Stomach (tissue), 9 donors: ENCODE data around the gene WNK2. TPM values are rescaled to one million over a fixed set of nuclear protein-coding genes. Genes with fewer than 3 reads are reported as not detected.

Experiments used
- DNase-seq, 2 donors: peaks; one replicate each; pipeline versions ENCODE4 v3.0.0 to v3.0.0-alpha.2; 2013 to 2019
- H3K27ac ChIP-seq, 5 donors: fragments of 200-600 bp in 4 of 5; sonication (generic) in 4 of 5; one replicate each; pipeline ENCODE4 v1.5.1; 2013 to 2019; ENCODE audit warnings: mild to moderate bottlenecking in 1 of 5, moderate library complexity in 1 of 5
- H3K27me3 ChIP-seq, 3 donors: fragments of 200-600 bp; sonication (generic); one replicate each; pipeline ENCODE4 v1.5.1; 2017 to 2019; ENCODE audit warnings: mixed run types in 1 of 3
- H3K36me3 ChIP-seq, 4 donors: fragments of 200-600 bp; sonication (generic); 1 replicate in 3 of 4; 2 replicates in 1 of 4; pipeline ENCODE4 v1.5.1; 2016 to 2019
- H3K4me1 ChIP-seq, 4 donors: fragments of 200-600 bp; sonication (generic); one replicate each; pipeline ENCODE4 v1.5.1; 2016 to 2019
- H3K4me3 ChIP-seq, 4 donors: fragments of 200-600 bp; sonication (generic) in 3 of 4; one replicate each; pipeline ENCODE4 v1.5.1; 2016 to 2019; ENCODE audit warnings: mild to moderate bottlenecking in 1 of 4
- H3K9me3 ChIP-seq, 4 donors: fragments of 200-600 bp; sonication (generic); one replicate each; pipeline ENCODE4 v1.5.1; 2016 to 2019
- EP300 ChIP-seq: sonication (generic); formaldehyde crosslinking; IDR thresholded peaks from one replicate; pipeline ENCODE4 v1.6.1; 2017; ENCODE audit warnings: antibody characterized with exemption
- POLR2A ChIP-seq, 4 donors: fragments of 450-650 bp; IDR thresholded peaks; one replicate each; pipeline ENCODE4 v1.6.1; 2016; ENCODE audit warnings: antibody characterized with exemption in 4 of 4, control low read depth in 2 of 4, mild to moderate bottlenecking in 1 of 4, moderate library complexity in 1 of 4
- POLR2AphosphoS5 ChIP-seq, 3 donors: sonication (generic); formaldehyde crosslinking; IDR thresholded peaks; one replicate each; pipeline ENCODE4 v1.6.1; 2016; ENCODE audit warnings: antibody characterized with exemption in 3 of 3
- WGBS, 5 donors: extraction: QIAGEN DNeasy Blood & Tissue Kit in 3 of 5; methylation state at CpG; one replicate each; pipeline versions ENCODE4 v1.1.5 to v1.1.7; 2013 to 2018; 5-methylcytosine and 5-hydroxymethylcytosine counted together
- intact Hi-C: fragments of 100-400 bp; cut with DNase I; formaldehyde crosslinking; loops from one replicate; pipeline ENCODE4 v1.15.1; 2023; ENCODE audit warnings: low total_unique reads
- polyA plus RNA-seq, 3 donors: library from polyadenylated mRNA; stranded (reverse); fragments of 200-250 nt; gene quantifications; one replicate each; pipeline ENCODE4 v1.2.3, GENCODE V29; 2013
- total RNA-seq, 5 donors: library from RNA; depleted of rRNA; stranded (reverse); fragments of >200 nt; gene quantifications; one replicate each; pipeline versions ENCODE4 v1.1.0 to v1.2.3, GENCODE V29; 2014 to 2016
- TF ChIP-seq, protein P1 (sequence below), 7 experiments: fragments of 450-650 bp in 4 of 7; fragments of 200-600 bp in 3 of 7; sonication (generic) in 3 of 7; IDR thresholded peaks; one replicate each; pipeline ENCODE4 v1.5.1; 2016 to 2019; ENCODE audit warnings: antibody characterized with exemption in 7 of 7, control low read depth in 2 of 7, mild to moderate bottlenecking in 1 of 7
- donor health status: healthy with polysubstance abuse.
- donor health status: Bipolar disorder and iron deficiency.
- donor health status: healthy.

The WNK2 gene
- total and polyA plus RNA-seq, 8 donors, result 1.2 to 700 (median 15.9) TPM

DNA sequence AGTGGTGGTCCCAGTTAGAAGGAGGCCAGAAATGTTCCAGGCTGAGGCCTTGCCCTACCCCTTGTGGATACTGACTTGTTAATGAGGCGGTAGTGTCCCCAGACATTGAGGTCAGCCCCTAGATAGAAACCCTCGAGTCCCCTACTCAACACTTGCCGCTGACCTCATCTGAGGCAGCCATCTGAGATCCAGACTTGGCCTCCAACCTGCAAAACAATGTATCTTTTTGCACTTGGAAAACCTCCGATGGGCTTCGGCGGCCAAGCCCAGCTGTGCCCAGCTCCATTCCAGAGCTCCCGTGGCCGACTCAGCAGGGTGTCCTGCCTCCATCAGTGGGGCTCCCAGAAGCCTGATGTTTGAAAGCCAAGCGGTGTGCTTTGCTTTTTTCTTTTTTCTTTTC, 122.1 kb downstream of the WNK2 start:
- Histone ChIP-seq H3K27me3 (no peaks in the 10 kb centered on the region), H3K36me3 (peaks cover 0 to 12% (median 4%) of the 10 kb centered on the region in 4 donors), H3K9me3 (no peaks in the 10 kb centered on the region), H3K4me3 (no peak overlapping the region), H3K27ac (no peak overlapping the region), H3K4me1 (peaks cover 0 to 16% (median 9%) of the 10 kb centered on the region in 4 donors)
- TF ChIP-seq, protein P1, sequence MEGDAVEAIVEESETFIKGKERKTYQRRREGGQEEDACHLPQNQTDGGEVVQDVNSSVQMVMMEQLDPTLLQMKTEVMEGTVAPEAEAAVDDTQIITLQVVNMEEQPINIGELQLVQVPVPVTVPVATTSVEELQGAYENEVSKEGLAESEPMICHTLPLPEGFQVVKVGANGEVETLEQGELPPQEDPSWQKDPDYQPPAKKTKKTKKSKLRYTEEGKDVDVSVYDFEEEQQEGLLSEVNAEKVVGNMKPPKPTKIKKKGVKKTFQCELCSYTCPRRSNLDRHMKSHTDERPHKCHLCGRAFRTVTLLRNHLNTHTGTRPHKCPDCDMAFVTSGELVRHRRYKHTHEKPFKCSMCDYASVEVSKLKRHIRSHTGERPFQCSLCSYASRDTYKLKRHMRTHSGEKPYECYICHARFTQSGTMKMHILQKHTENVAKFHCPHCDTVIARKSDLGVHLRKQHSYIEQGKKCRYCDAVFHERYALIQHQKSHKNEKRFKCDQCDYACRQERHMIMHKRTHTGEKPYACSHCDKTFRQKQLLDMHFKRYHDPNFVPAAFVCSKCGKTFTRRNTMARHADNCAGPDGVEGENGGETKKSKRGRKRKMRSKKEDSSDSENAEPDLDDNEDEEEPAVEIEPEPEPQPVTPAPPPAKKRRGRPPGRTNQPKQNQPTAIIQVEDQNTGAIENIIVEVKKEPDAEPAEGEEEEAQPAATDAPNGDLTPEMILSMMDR (IDR thresholded peaks at IDR 0.05), result no peak
- TF ChIP-seq POLR2AphosphoS5 (IDR thresholded peaks at IDR 0.05) (no peak), POLR2A (IDR thresholded peaks at IDR 0.05) (no peak), EP300 (no peak)
- intact Hi-C loops, result loop anchor here (10.0 kb wide), 1 partner anchor 281 kb away; no protein-coding TSS in a partner anchor
- peak in 1 of 2 donors; percentile 16 for DNase-seq
- WGBS, 5 donors, result 89 to 95% (median 91%) methylated on average over 8 to 9 of the region's 9 CpGs

GRCh38 chr9:93306579-93307091, 122.7 kb downstream of the WNK2 start:
- Histone ChIP-seq H3K9me3 (no peaks in the 10 kb centered on the region), H3K27me3 (no peaks in the 10 kb centered on the region), H3K4me1 (peaks cover 0 to 16% (median 9%) of the 10 kb centered on the region in 4 donors), H3K36me3 (peaks cover 0 to 12% (median 4%) of the 10 kb centered on the region in 4 donors), H3K27ac (no peak overlapping the region), H3K4me3 (no peak overlapping the region)
- TF ChIP-seq, protein P1 (IDR thresholded peaks at IDR 0.05), result no peak
- TF ChIP-seq POLR2AphosphoS5 (IDR thresholded peaks at IDR 0.05) (no peak), POLR2A (IDR thresholded peaks at IDR 0.05) (no peak), EP300 (no peak)
- intact Hi-C loops, result loop anchor here (10.0 kb wide), 1 partner anchor 282 kb away; no protein-coding TSS in a partner anchor
- DNase-seq, result no peak
- 93 to 95% (median 94%) methylated on average over 35 of the region's 35 CpGs for WGBS, 5 donors

DNA sequence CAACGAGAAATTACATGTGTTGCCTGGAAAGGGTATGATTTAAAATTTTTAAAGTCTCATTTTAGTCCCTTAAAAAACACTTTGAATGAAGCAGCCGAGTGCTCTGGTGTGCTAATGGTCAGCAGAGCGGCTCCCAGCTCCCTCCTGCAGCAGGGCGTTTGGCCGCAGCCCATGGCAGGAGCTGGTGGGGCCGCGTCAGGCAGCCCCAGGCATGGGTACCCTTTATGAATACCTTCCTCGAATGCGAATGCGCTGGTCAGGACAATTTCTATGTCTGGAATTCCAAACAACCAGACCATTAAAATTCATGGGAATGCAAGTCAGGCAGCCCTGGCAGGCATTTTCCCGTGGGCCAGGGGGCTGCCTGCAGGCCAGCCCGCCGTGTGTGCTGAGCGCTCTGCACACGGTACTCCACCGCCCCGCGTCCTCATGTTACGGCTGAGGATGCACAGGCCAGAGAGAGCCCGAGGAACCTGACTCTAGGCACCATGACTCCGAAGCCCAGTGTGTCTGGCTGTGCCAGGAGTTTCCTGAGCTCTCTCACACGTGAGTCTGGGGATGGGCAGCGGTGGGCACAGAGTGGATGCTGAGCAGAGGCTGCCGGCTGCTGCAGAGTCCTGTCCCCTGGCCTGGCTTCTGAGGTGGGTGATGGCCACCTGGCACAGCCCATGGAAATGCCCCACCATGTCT, 123.7 kb downstream of the WNK2 start:
- DNase-seq, result no peak
- Histone ChIP-seq H3K9me3 (no peaks in the 10 kb centered on the region), H3K27ac (no peak overlapping the region), H3K36me3 (peaks cover 0 to 12% (median 4%) of the 10 kb centered on the region in 4 donors), H3K27me3 (no peaks in the 10 kb centered on the region), H3K4me1 (peaks cover 2 to 16% (median 8%) of the 10 kb centered on the region in 4 donors), H3K4me3 (no peak overlapping the region)
- 90 to 94% (median 93%) methylated on average over 19 to 24 of the region's 24 CpGs for whole genome bisulfite sequencing, 5 donors
- TF ChIP-seq POLR2A (IDR thresholded peaks at IDR 0.05), result no peak
- no peak for TF ChIP-seq EP300
- no peak for TF ChIP-seq POLR2AphosphoS5 (IDR thresholded peaks at IDR 0.05)
- TF ChIP-seq, protein P1 (IDR thresholded peaks at IDR 0.05), result no peak
- intact Hi-C loops, result loop anchor here (10.0 kb wide), 1 partner anchor 283 kb away; no protein-coding TSS in a partner anchor

- Histone ChIP-seq H3K36me3 (peaks cover 0 to 12% (median 4%) of the 10 kb centered on the region in 4 donors), H3K27ac (no peak overlapping the region), H3K27me3 (no peaks in the 10 kb centered on the region), H3K9me3 (no peaks in the 10 kb centered on the region), H3K4me3 (no peak overlapping the region), H3K4me1 (peaks cover 4 to 19% (median 10%) of the 10 kb centered on the region in 4 donors)
- intact Hi-C loops, result loop anchor here (10.0 kb wide), 1 partner anchor 283 kb away; no protein-coding TSS in a partner anchor
- 91 to 95% (median 94%) methylated on average over 9 to 22 of the region's 22 CpGs for WGBS, 5 donors
- DNase-seq, result no peak
- TF ChIP-seq EP300 (no peak), POLR2A (IDR thresholded peaks at IDR 0.05) (no peak), POLR2AphosphoS5 (IDR thresholded peaks at IDR 0.05) (no peak)
- TF ChIP-seq, protein P1 (IDR thresholded peaks at IDR 0.05), result no peak
These were observed 124.2 kb downstream of the WNK2 start for GRCh38 chr9:93308158-93308602.
